Measurements from ENCODE around the gene CREB3. TPM values are rescaled to one million over a fixed set of nuclear protein-coding genes. Genes with fewer than 3 reads are reported as not detected.

The CREB3 gene
- total and polyA plus RNA-seq, 9 of the 15 experiments (the other 6 are each of a cell fraction or from before 2014, with no cell fraction given) = 5.7 to 18.3 (median 14.9) TPM

GRCh38 chr9:35758475-35759050 is 26.1 kb downstream of the CREB3 start:
- in situ Hi-C loops (cut with MboI) (no loop called here), intact Hi-C loops (cut with micrococcal nuclease) (no loop called here)
- Histone ChIP-seq H3K4me1 (replicated peaks in 1 of 2; ENCODE audit: control insufficient read depth in 2 of 2, insufficient read depth in 2 of 2, low read length in 2 of 2) (peaks cover 4 to 9% of the 10 kb centered on the region in 2 experiments; a peak in 3 of 5 replicates), H4K20me1 (replicated peaks; ENCODE audit: control insufficient read depth, insufficient read depth, low read length) (no peaks in the 10 kb centered on the region), H3K9me1 (ENCODE audit: control insufficient read depth, insufficient read depth, low read length) (no peaks in the 10 kb centered on the region), H3K27me3 (ENCODE audit: control insufficient read depth in 2 of 2, insufficient read depth in 2 of 2, low read length in 2 of 2) (no peaks in the 10 kb centered on the region), H3K9ac (ENCODE audit: insufficient read depth in 1 of 2, low read depth in 2 of 2, low read length in 2 of 2) (peak overlapping the region in 1 of 2 experiments; percentile 92; a peak in 2 of 4 replicates), H3K9me3 (replicated peaks; ENCODE audit: control insufficient read depth, insufficient read depth, low read depth, low read length) (no peaks in the 10 kb centered on the region), H3K79me2 (ENCODE audit: control insufficient read depth, insufficient read depth, low read length) (peaks cover 46% of the 10 kb centered on the region), H3K4me3 (no peak overlapping the region; the same call in 1 of the 2 replicates), H3K36me3 (ENCODE audit: control insufficient read depth, insufficient read depth, low read length) (peaks cover 1% of the 10 kb centered on the region; the same call in 2 of the 3 replicates), H3K4me2 (ENCODE audit: insufficient read depth, low read length) (peak overlapping the region; percentile 86; the same call in 1 of the 2 replicates), H3K27ac (ENCODE audit: extremely low read depth, low read depth, low read length) (no peak overlapping the region), H2AFZ (ENCODE audit: low read depth, low read length) (no peak overlapping the region)
- TF ChIP-seq PRMT5 (CRISPR knock-in tag; IDR thresholded peaks at IDR 0.05) (no peak), HDAC3 (IDR thresholded peaks at IDR 0.05; ENCODE audit: borderline replicate concordance, partially characterized antibody) (no peak), ZNF347 (CRISPR knock-in tag; IDR thresholded peaks at IDR 0.05; ENCODE audit: low read depth) (no peak), RFX1 (IDR thresholded peaks at IDR 0.05) (no peak), RBM22 (IDR thresholded peaks at IDR 0.05; ENCODE audit: low read depth, low read length, poor library complexity, severe bottlenecking) (no peak), TFE3 (CRISPR knock-in tag; IDR thresholded peaks at IDR 0.05) (no peak), ZFP36 (IDR thresholded peaks at IDR 0.05; ENCODE audit: low read depth, low read length, partially characterized antibody) (no peak), HDAC2 (IDR thresholded peaks at IDR 0.05) (no peak), CTCF (IDR thresholded peaks at IDR 0.05 in 2 of 3, conservative IDR thresholded peaks at IDR 0.05 in 1 of 3; ENCODE audit: insufficient read depth in 2 of 3, low read depth in 1 of 3, low read length in 3 of 3) (no peak), ZNF280B (CRISPR knock-in tag; IDR thresholded peaks at IDR 0.05) (no peak)
- ATAC-seq (no peak), DNase-seq (ENCODE audit: extremely low read depth in 1 of 4, low spot score in 3 of 4) (no peak), FAIRE-seq (no peak)
- TSS peak; percentile 31 for BruUV-seq (replicated peaks)
- ChIA-PET CTCF (ENCODE audit: low intra/inter-chr PET ratio) (no interaction called here), POLR2A (interaction anchor here (0.6 kb wide), 1 partner anchor 26 kb away, joined by 3 read pairs; no protein-coding TSS in a partner anchor)
- 38% methylated on average over 3 of the region's 3 CpGs for WGBS (ENCODE audit: insufficient coverage, low coverage, missing lambda C conversion rate)
